Transverse colon (tissue), 4 donors: ENCODE results near the gene ARHGEF4. TPM values are rescaled to one million over a fixed set of nuclear protein-coding genes. Genes with fewer than 3 reads are reported as not detected.

Experiments
- DNase-seq: peaks from one replicate; pipeline ENCODE4 v3.0.0-alpha.2; 2019
- H3K27ac ChIP-seq, 4 donors: fragments of 200-600 bp; sonication (generic); 2 replicates each; pipeline ENCODE4 v1.5.1; 2016 to 2018; ENCODE audit warnings: inconsistent platforms in 4 of 4
- H3K27me3 ChIP-seq: fragments of 200-600 bp; sonication (generic); 2 replicates; pipeline ENCODE4 v1.5.1; 2017; ENCODE audit warnings: inconsistent platforms
- H3K36me3 ChIP-seq, 4 donors: fragments of 200-600 bp; sonication (generic); 2 replicates each; pipeline ENCODE4 v1.5.1; 2017 to 2019; ENCODE audit warnings: inconsistent platforms in 4 of 4
- H3K4me1 ChIP-seq, 4 donors: fragments of 200-600 bp; sonication (generic); 2 replicates each; pipeline ENCODE4 v1.5.1; 2017 to 2020; ENCODE audit warnings: inconsistent platforms in 4 of 4
- H3K4me3 ChIP-seq, 4 donors: fragments of 200-600 bp; sonication (generic); 1 replicate in 1 of 4; 2 replicates in 3 of 4; pipeline versions ENCODE4 v1.5.1 to v1.6.1; 2017 to 2019; ENCODE audit warnings: inconsistent platforms in 4 of 4
- H3K9me3 ChIP-seq, 2 donors: fragments of 200-600 bp; sonication (generic); 2 replicates each; pipeline ENCODE4 v1.5.1; 2017 to 2019; ENCODE audit warnings: inconsistent platforms in 2 of 2
- EP300 ChIP-seq: sonication (generic); formaldehyde crosslinking; IDR thresholded peaks from one replicate; pipeline ENCODE4 v1.6.1; 2017; ENCODE audit warnings: antibody characterized with exemption, low read depth
- POLR2A ChIP-seq: fragments of 450-650 bp; IDR thresholded peaks from one replicate; pipeline ENCODE4 v1.6.1; 2016; ENCODE audit warnings: antibody characterized with exemption, mild to moderate bottlenecking, moderate library complexity
- POLR2AphosphoS5 ChIP-seq, 3 donors: sonication (generic); formaldehyde crosslinking; IDR thresholded peaks; one replicate each; pipeline ENCODE4 v1.6.1; 2016; ENCODE audit warnings: antibody characterized with exemption in 3 of 3
- WGBS, 2 donors: methylation state at CpG; one replicate each; pipeline ENCODE4 v1.1.5; 2018; ENCODE audit warnings: low coverage in 1 of 2; 5-methylcytosine and 5-hydroxymethylcytosine counted together
- in situ Hi-C, 4 donors: fragments of 200-750 bp; cut with MboI; loops; one replicate each; pipeline versions ENCODE4 v1.15.0 to v1.15.1; 2017; ENCODE audit warnings: low sequenced_read_pairs in 3 of 4, low pct_ligation_motif_present in 1 of 4, low pct_unique_long_range_greater_than_20kb in 1 of 4
- intact Hi-C: fragments of 100-400 bp; cut with DNase I; formaldehyde crosslinking; loops from one replicate; pipeline ENCODE4 v1.15.1; 2023; ENCODE audit warnings: low total_unique reads
- total RNA-seq, 4 donors: library from RNA; depleted of rRNA; stranded (reverse); fragments of >200 nt; gene quantifications; one replicate each; pipeline ENCODE4 v1.1.0, GENCODE V29; 2016
- TF ChIP-seq, protein P1 (sequence below), 5 experiments: fragments of 200-600 bp in 3 of 5; fragments of 450-650 bp in 2 of 5; sonication (generic) in 3 of 5; IDR thresholded peaks; 1 replicate in 2 of 5; 2 replicates in 3 of 5; pipeline ENCODE4 v1.5.1; 2016 to 2017; ENCODE audit warnings: antibody characterized with exemption in 5 of 5, inconsistent platforms in 3 of 5, mild to moderate bottlenecking in 2 of 5, moderate library complexity in 1 of 5

The ARHGEF4 gene
- total RNA-seq, 4 donors from 2014 or later: 1.2 to 16.8 (median 1.7) TPM

GRCh38 chr2:130835766-130836015 lies 1.0 kb upstream of the ARHGEF4 start:
- TF ChIP-seq POLR2A: no peak
- TF ChIP-seq POLR2AphosphoS5 (IDR thresholded peaks at IDR 0.05): no peak
- TF ChIP-seq, protein P1, sequence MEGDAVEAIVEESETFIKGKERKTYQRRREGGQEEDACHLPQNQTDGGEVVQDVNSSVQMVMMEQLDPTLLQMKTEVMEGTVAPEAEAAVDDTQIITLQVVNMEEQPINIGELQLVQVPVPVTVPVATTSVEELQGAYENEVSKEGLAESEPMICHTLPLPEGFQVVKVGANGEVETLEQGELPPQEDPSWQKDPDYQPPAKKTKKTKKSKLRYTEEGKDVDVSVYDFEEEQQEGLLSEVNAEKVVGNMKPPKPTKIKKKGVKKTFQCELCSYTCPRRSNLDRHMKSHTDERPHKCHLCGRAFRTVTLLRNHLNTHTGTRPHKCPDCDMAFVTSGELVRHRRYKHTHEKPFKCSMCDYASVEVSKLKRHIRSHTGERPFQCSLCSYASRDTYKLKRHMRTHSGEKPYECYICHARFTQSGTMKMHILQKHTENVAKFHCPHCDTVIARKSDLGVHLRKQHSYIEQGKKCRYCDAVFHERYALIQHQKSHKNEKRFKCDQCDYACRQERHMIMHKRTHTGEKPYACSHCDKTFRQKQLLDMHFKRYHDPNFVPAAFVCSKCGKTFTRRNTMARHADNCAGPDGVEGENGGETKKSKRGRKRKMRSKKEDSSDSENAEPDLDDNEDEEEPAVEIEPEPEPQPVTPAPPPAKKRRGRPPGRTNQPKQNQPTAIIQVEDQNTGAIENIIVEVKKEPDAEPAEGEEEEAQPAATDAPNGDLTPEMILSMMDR (IDR thresholded peaks at IDR 0.05): no peak
- no peak for TF ChIP-seq EP300
- in situ Hi-C loops (no loop called here), intact Hi-C loops (no loop called here)
- Histone ChIP-seq H3K9me3 (no peaks in the 10 kb centered on the region), H3K27ac (no peak overlapping the region), H3K36me3 (no peaks in the 10 kb centered on the region), H3K27me3 (peaks cover 49% of the 10 kb centered on the region), H3K4me3 (no peak overlapping the region), H3K4me1 (peaks cover 0 to 11% (median 7%) of the 10 kb centered on the region in 4 donors)
- WGBS, 2 donors: 83% methylated on average over 1 to 7 of the region's 7 CpGs
- no peak for DNase-seq

- no peaks in the 10 kb centered on the region for H3K36me3 ChIP-seq
Observed at GRCh38 chr2:130837175-130837810, 579 bp downstream of the ARHGEF4 start.

GRCh38 chr2:130837811-130838565 lies 1.3 kb downstream of the ARHGEF4 start:
- intact Hi-C loops: no loop called here
- Histone ChIP-seq H3K9me3 (no peaks in the 10 kb centered on the region), H3K27me3 (peaks cover 52% of the 10 kb centered on the region), H3K27ac (no peak overlapping the region), H3K36me3 (no peaks in the 10 kb centered on the region), H3K4me3 (no peak overlapping the region), H3K4me1 (peaks cover 0 to 11% (median 7%) of the 10 kb centered on the region in 4 donors)
- DNase-seq: no peak
- in situ Hi-C loops: no loop called here
- TF ChIP-seq EP300 (no peak), POLR2AphosphoS5 (IDR thresholded peaks at IDR 0.05) (no peak), POLR2A (no peak)
- TF ChIP-seq, protein P1 (IDR thresholded peaks at IDR 0.05): no peak
- WGBS, 2 donors: 75 to 84% methylated on average over 20 to 28 of the region's 28 CpGs

More at GRCh38 chr2:130837175-130837810, 579 bp downstream of the ARHGEF4 start:
- TF ChIP-seq POLR2A (no peak), POLR2AphosphoS5 (IDR thresholded peaks at IDR 0.05) (no peak), EP300 (no peak)
- TF ChIP-seq, protein P1 (IDR thresholded peaks at IDR 0.05): no peak
- Histone ChIP-seq H3K27ac (no peak overlapping the region), H3K9me3 (no peaks in the 10 kb centered on the region), H3K4me3 (peak overlapping the region in 3 of 4 donors; percentile 17 to 49 (median 38)), H3K27me3 (peaks cover 52% of the 10 kb centered on the region), H3K4me1 (peaks cover 0 to 11% (median 7%) of the 10 kb centered on the region in 4 donors)
- intact Hi-C loops: no loop called here
- no peak for DNase-seq
- in situ Hi-C loops: no loop called here
- WGBS, 2 donors: 4% methylated on average over 28 of the region's 53 CpGs; no CpG with 5 or more reads in 1 of the 2 donors

GRCh38 chr2:130839011-130839780 lies 2.5 kb downstream of the ARHGEF4 start:
- Histone ChIP-seq H3K4me1 (peaks cover 0 to 11% (median 7%) of the 10 kb centered on the region in 4 donors), H3K27me3 (peaks cover 52% of the 10 kb centered on the region), H3K36me3 (no peaks in the 10 kb centered on the region), H3K9me3 (no peaks in the 10 kb centered on the region), H3K27ac (no peak overlapping the region), H3K4me3 (no peak overlapping the region)
- intact Hi-C loops (no loop called here), in situ Hi-C loops (no loop called here)
- no peak for DNase-seq
- whole genome bisulfite sequencing, 2 donors: 85% methylated on average over 16 of the region's 16 CpGs; no CpG with 5 or more reads in 1 of the 2 donors
- TF ChIP-seq POLR2AphosphoS5 (IDR thresholded peaks at IDR 0.05) (no peak), POLR2A (no peak), EP300 (no peak)
- TF ChIP-seq, protein P1 (IDR thresholded peaks at IDR 0.05): no peak
